GM23338 (cell line): ENCODE measurements around the gene KLHDC9. TPM values are rescaled to one million over a fixed set of nuclear protein-coding genes. Genes with fewer than 3 reads are reported as not detected.

Source experiments
- ATAC-seq: fragments of 200-7000 bp; cut with Tn5 transposase; 3 replicates; pipeline ENCODE4 v1.9.1; 2020
- DNase-seq: peaks from one replicate; pipeline ENCODE4 v3.0.0-alpha.2; 2015; ENCODE audit warnings: low spot score
- H2AFZ ChIP-seq: fragments of 200-600 bp; sonication (generic); 2 replicates; pipeline ENCODE4 v1.8.0; 2016; ENCODE audit warnings: antibody characterized with exemption, mild to moderate bottlenecking, moderate library complexity
- H3F3A ChIP-seq: fragments of 200-600 bp; sonication (generic); replicated peaks from 2 replicates; pipeline ENCODE4 v1.8.0; 2017; ENCODE audit warnings: antibody characterized with exemption, mixed run types, low read depth
- H3K27ac ChIP-seq: fragments of 200-600 bp; sonication (generic); 2 replicates; pipeline ENCODE4 v1.6.1; 2016; ENCODE audit warnings: low read depth
- H3K27me3 ChIP-seq: fragments of 200-600 bp; sonication (generic); 2 replicates; pipeline ENCODE4 v1.8.0; 2016; ENCODE audit warnings: mild to moderate bottlenecking, mixed run types, moderate library complexity; ENCODE audit not compliant: insufficient read depth
- H3K36me3 ChIP-seq: fragments of 200-600 bp; sonication (generic); 2 replicates; pipeline ENCODE4 v1.8.0; 2016; ENCODE audit warnings: mild to moderate bottlenecking; ENCODE audit not compliant: insufficient read depth
- H3K4me1 ChIP-seq: fragments of 200-600 bp; sonication (generic); 2 replicates; pipeline ENCODE4 v1.8.0; 2016; ENCODE audit warnings: mild to moderate bottlenecking, moderate library complexity; ENCODE audit not compliant: insufficient read depth
- H3K4me2 ChIP-seq: fragments of 200-600 bp; sonication (generic); 2 replicates; pipeline ENCODE4 v1.7.1; 2017; ENCODE audit warnings: mixed run types
- H3K4me3 ChIP-seq: fragments of 200-600 bp; sonication (generic); 2 replicates; pipeline ENCODE4 v1.6.1; 2016; ENCODE audit warnings: mixed run types
- H3K79me2 ChIP-seq: fragments of 200-600 bp; sonication (generic); replicated peaks from 2 replicates; pipeline ENCODE4 v1.8.0; 2017; ENCODE audit warnings: mild to moderate bottlenecking; ENCODE audit not compliant: insufficient read depth
- H3K9me2 ChIP-seq: fragments of 200-600 bp; sonication (generic); 2 replicates; pipeline ENCODE4 v1.8.0; 2017; ENCODE audit not compliant: insufficient read depth
- H4K20me1 ChIP-seq: fragments of 200-600 bp; sonication (generic); replicated peaks from 2 replicates; pipeline ENCODE4 v1.8.0; 2017; ENCODE audit warnings: mild to moderate bottlenecking; ENCODE audit not compliant: insufficient read depth
- H3K27ac Mint-ChIP-seq: 2 replicates; pipeline ENCODE4 v1.8.0; 2020; ENCODE audit warnings: inconsistent platforms, mild to moderate bottlenecking, moderate library complexity, mixed read lengths
- H3K27me3 Mint-ChIP-seq: 3 replicates; pipeline ENCODE4 v1.8.0; 2022; ENCODE audit warnings: low read depth, mild to moderate bottlenecking, moderate library complexity, mixed read lengths, inconsistent platforms; ENCODE audit not compliant: insufficient read depth, poor library complexity
- H3K36me3 Mint-ChIP-seq: 3 replicates; pipeline ENCODE4 v1.8.0; 2021; ENCODE audit warnings: low read depth, mild to moderate bottlenecking, inconsistent platforms, moderate library complexity, mixed read lengths
- H3K4me1 Mint-ChIP-seq: 3 replicates; pipeline ENCODE4 v1.8.0; 2020; ENCODE audit warnings: mild to moderate bottlenecking, inconsistent platforms, mixed read lengths
- H3K4me3 Mint-ChIP-seq: 3 replicates; pipeline ENCODE4 v1.8.0; 2021; ENCODE audit warnings: moderate library complexity, mild to moderate bottlenecking, inconsistent platforms, mixed read lengths
- H3K9me3 Mint-ChIP-seq: 3 replicates; pipeline ENCODE4 v1.8.0; 2020; ENCODE audit warnings: moderate library complexity, mild to moderate bottlenecking, inconsistent platforms, mixed read lengths
- CREB1 ChIP-seq: fragments of 250-450 bp; sonication (Bioruptor Pico); IDR thresholded peaks from 2 replicates; pipeline ENCODE4 v1.5.0; 2020; ENCODE audit warnings: low read depth, mild to moderate bottlenecking, moderate library complexity
- CTCF ChIP-seq, 2 experiments: fragments of 200-600 bp in 1 of 2; sonication (generic) in 1 of 2; conservative IDR thresholded peaks; 2 replicates each; pipeline versions ENCODE4 v1.5.1 to v1.6.1; 2016 to 2017; ENCODE audit warnings: antibody characterized with exemption in 2 of 2, low read depth in 2 of 2, mild to moderate bottlenecking in 2 of 2, moderate library complexity in 1 of 2
- ETS1 ChIP-seq: IDR thresholded peaks from 2 replicates; pipeline ENCODE4 v1.6.1; 2016; ENCODE audit warnings: antibody characterized with exemption
- EZH2 ChIP-seq: fragments of 200-600 bp; sonication (generic); IDR thresholded peaks from one replicate; pipeline ENCODE4 v1.8.0; 2017; ENCODE audit warnings: antibody characterized with exemption, mild to moderate bottlenecking, low read depth; ENCODE audit not compliant: unreplicated experiment
- EZH2phosphoT487 ChIP-seq: fragments of 200-600 bp; sonication (generic); IDR thresholded peaks from one replicate; pipeline ENCODE4 v1.8.1; 2018; ENCODE audit warnings: antibody characterized with exemption; ENCODE audit not compliant: unreplicated experiment
- JUNB ChIP-seq: IDR thresholded peaks from one replicate; pipeline ENCODE4 v1.6.1; 2016; ENCODE audit warnings: antibody characterized with exemption; ENCODE audit not compliant: unreplicated experiment
- NANOG ChIP-seq: IDR thresholded peaks from 2 replicates; pipeline ENCODE4 v1.6.1; 2016; ENCODE audit warnings: antibody characterized with exemption, borderline replicate concordance
- POLR2AphosphoS5 ChIP-seq: IDR thresholded peaks from 2 replicates; pipeline ENCODE4 v1.6.1; 2016; ENCODE audit warnings: antibody characterized with exemption, low read depth
- REST ChIP-seq: IDR thresholded peaks from one replicate; pipeline ENCODE4 v1.6.1; 2018; ENCODE audit warnings: antibody characterized with exemption; ENCODE audit not compliant: unreplicated experiment
- STAT1 ChIP-seq: IDR thresholded peaks from one replicate; pipeline ENCODE4 v1.6.1; 2016; ENCODE audit warnings: antibody characterized with exemption; ENCODE audit not compliant: unreplicated experiment
- ZNF114 ChIP-seq: fragments of 250-450 bp; sonication (Bioruptor Pico); IDR thresholded peaks from 2 replicates; pipeline ENCODE4 v1.5.0; 2020; ENCODE audit warnings: mild to moderate bottlenecking, moderate library complexity
- ZNF331 ChIP-seq: fragments of 250-450 bp; sonication (Bioruptor Pico); IDR thresholded peaks from 2 replicates; pipeline ENCODE4 v1.5.0; 2020; ENCODE audit warnings: low read depth, mild to moderate bottlenecking, moderate library complexity
- ZNF462 ChIP-seq: fragments of 250-450 bp; sonication (Bioruptor Pico); IDR thresholded peaks from 2 replicates; pipeline ENCODE4 v1.5.0; 2020; ENCODE audit warnings: mild to moderate bottlenecking, moderate library complexity
- polyA plus RNA-seq: library from polyadenylated mRNA; unstranded; fragments of >200 nt; fragmentation: Nextera tagmentation; extraction: Ambion mirVana; gene quantifications from 2 replicates; pipeline ENCODE4 v1.2.1, GENCODE V29; 2016
- total RNA-seq: library from RNA; depleted of rRNA; stranded (reverse); fragments of >200 nt; shearing (Covaris generic); gene quantifications from 2 replicates; pipeline ENCODE4 v1.2.3, GENCODE V29; 2014

KLHDC9 gene
- total and polyA plus RNA-seq, 2 experiments from 2014 or later, result 5.6 to 6.6 TPM

- Histone ChIP-seq H3K4me2 (no peak overlapping the region), H3K4me1 (no peaks in the 10 kb centered on the region; the same call in 1 of the 2 replicates), H3K27ac (no peak overlapping the region), H4K20me1 (no peaks in the 10 kb centered on the region), H3F3A (peaks cover 16% of the 10 kb centered on the region), H3K9me2 (no peaks in the 10 kb centered on the region), H3K27me3 (no peaks in the 10 kb centered on the region), H3K79me2 (no peaks in the 10 kb centered on the region), H3K36me3 (no peaks in the 10 kb centered on the region; the same call in 1 of the 2 replicates), H3K4me3 (no peak overlapping the region), H2AFZ (no peak overlapping the region)
- peaks cover 7% of the 10 kb centered on the region; the same call in 1 of the 3 replicates for H3K4me1 Mint-ChIP-seq
- DNase-seq (no peak), ATAC-seq (no peak)
- H3K9me3 Mint-ChIP-seq, result peaks cover 3% of the 10 kb centered on the region; the same call in 1 of the 3 replicates
- H3K27me3 Mint-ChIP-seq, result peaks cover 18% of the 10 kb centered on the region
- no peak overlapping the region for H3K27ac Mint-ChIP-seq
- no peak overlapping the region for H3K4me3 Mint-ChIP-seq
- TF ChIP-seq NANOG, result no peak
- no peak for TF ChIP-seq EZH2phosphoT487
- TF ChIP-seq STAT1, result no peak
- no peak for TF ChIP-seq ZNF331
- no peak for TF ChIP-seq JUNB
- no peak for TF ChIP-seq POLR2AphosphoS5
- TF ChIP-seq EZH2, result no peak
- no peak for TF ChIP-seq ETS1
- no peak for TF ChIP-seq ZNF462 (CRISPR knock-in tag)
- no peak for TF ChIP-seq REST
- no peak for TF ChIP-seq ZNF114 (CRISPR knock-in tag)
- no peak for TF ChIP-seq CREB1
- TF ChIP-seq CTCF (conservative IDR thresholded peaks at IDR 0.05; ENCODE audit: low read depth in 2 of 2), result no peak
- peaks cover 9% of the 10 kb centered on the region; the same call in 1 of the 3 replicates for H3K36me3 Mint-ChIP-seq
These were observed 2.1 kb upstream of the KLHDC9 start for GRCh38 chr1:161096015-161096414.
